ENCODE results near the gene SHPK. TPM values are rescaled to one million over a fixed set of nuclear protein-coding genes. Genes with fewer than 3 reads are reported as not detected.

The SHPK gene
- total RNA-seq, 1 donor from 2014 or later: 21.8 TPM

GRCh38 chr17:3658784-3659449, 22.9 kb upstream of the SHPK start:
- TF ChIP-seq, protein P1, sequence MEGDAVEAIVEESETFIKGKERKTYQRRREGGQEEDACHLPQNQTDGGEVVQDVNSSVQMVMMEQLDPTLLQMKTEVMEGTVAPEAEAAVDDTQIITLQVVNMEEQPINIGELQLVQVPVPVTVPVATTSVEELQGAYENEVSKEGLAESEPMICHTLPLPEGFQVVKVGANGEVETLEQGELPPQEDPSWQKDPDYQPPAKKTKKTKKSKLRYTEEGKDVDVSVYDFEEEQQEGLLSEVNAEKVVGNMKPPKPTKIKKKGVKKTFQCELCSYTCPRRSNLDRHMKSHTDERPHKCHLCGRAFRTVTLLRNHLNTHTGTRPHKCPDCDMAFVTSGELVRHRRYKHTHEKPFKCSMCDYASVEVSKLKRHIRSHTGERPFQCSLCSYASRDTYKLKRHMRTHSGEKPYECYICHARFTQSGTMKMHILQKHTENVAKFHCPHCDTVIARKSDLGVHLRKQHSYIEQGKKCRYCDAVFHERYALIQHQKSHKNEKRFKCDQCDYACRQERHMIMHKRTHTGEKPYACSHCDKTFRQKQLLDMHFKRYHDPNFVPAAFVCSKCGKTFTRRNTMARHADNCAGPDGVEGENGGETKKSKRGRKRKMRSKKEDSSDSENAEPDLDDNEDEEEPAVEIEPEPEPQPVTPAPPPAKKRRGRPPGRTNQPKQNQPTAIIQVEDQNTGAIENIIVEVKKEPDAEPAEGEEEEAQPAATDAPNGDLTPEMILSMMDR (conservative IDR thresholded peaks at IDR 0.05): no peak
- Mint-ChIP-seq H3K4me3 (no peak overlapping the region), H3K36me3 (ENCODE audit: low read depth) (no peaks in the 10 kb centered on the region), H3K4me1 (peaks cover 3% of the 10 kb centered on the region), H3K9me3 (no peaks in the 10 kb centered on the region), H3K27ac (ENCODE audit: unreplicated experiment) (no peak overlapping the region), H3K27me3 (ENCODE audit: low read depth) (no peaks in the 10 kb centered on the region)
- no peak for DNase-seq (ENCODE audit: low read depth, low spot score)

DNA sequence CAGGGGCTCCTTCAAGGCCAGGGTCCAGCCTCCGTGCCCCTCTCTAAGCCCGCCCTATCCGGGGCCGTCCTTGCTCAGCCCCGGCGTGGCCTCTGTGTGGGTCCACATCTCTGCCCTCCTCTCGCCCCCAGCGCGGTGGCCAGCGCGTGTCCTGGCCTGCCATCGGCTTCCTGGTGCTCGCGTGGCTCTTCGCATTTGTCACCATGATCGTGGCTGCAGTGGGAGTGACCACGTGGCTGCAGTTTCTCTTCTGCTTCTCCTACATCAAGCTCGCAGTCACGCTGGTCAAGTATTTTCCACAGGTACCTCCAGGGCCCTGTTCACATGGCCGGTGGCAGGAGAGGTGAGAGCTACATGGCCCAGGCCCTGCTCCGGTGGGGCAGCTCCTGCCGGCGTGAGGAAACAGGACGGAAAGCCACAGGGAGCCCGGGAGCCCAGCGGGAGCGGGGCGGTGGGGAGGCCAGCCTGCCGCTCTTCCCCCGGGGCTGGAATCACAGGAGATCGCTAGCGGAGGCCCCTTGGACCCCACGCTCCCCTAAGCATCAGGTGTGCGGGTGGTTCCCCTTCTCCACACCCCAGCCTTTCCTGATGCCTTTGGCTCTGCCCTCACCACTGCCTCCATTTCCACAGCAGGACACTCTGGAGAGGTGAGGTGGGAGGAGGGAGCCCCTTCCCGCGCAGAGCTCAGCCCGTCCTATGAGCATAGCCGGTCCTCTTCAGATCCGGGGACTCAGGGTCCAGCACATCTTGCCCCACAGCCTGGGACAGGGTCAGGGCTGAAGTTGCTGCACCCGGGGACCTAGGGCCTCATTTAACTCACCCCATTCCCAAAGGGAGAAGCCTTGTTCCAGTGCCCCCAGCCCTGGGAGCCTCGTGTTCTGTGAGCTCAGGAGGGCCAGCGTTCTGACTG, 22.1 kb upstream of the SHPK start:
- peaks cover 3% of the 10 kb centered on the region for H3K4me1 Mint-ChIP-seq
- no peak overlapping the region for H3K4me3 Mint-ChIP-seq
- no peaks in the 10 kb centered on the region for H3K36me3 Mint-ChIP-seq (ENCODE audit: low read depth)
- H3K27ac Mint-ChIP-seq (ENCODE audit: unreplicated experiment): no peak overlapping the region
- H3K27me3 Mint-ChIP-seq (ENCODE audit: low read depth): no peaks in the 10 kb centered on the region
- no peak for DNase-seq (ENCODE audit: low read depth, low spot score)
- TF ChIP-seq, protein P1 (conservative IDR thresholded peaks at IDR 0.05): no peak
- H3K9me3 Mint-ChIP-seq: no peaks in the 10 kb centered on the region

DNA sequence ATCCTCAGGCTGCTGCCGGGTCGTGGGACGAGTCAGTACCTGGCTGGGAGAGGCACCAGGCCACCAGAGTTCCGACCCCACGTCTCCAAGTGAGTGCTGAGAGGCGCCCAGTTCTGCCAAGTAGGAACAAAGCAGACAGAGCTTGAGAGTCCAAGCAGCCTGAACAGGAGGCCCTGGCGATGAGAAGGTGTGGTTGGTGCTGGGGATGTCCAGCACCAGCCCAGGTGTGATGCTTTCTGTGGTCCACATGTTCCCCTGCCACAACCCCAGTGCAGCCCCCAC, 21.5 kb upstream of the SHPK start:
- H3K36me3 Mint-ChIP-seq (ENCODE audit: low read depth): no peaks in the 10 kb centered on the region
- TF ChIP-seq, protein P1 (conservative IDR thresholded peaks at IDR 0.05): no peak
- H3K4me3 Mint-ChIP-seq: no peak overlapping the region
- no peaks in the 10 kb centered on the region for H3K4me1 Mint-ChIP-seq
- no peaks in the 10 kb centered on the region for H3K9me3 Mint-ChIP-seq
- no peak for DNase-seq (ENCODE audit: low read depth, low spot score)
- H3K27me3 Mint-ChIP-seq (ENCODE audit: low read depth): no peaks in the 10 kb centered on the region
- H3K27ac Mint-ChIP-seq (ENCODE audit: unreplicated experiment): no peak overlapping the region

DNA sequence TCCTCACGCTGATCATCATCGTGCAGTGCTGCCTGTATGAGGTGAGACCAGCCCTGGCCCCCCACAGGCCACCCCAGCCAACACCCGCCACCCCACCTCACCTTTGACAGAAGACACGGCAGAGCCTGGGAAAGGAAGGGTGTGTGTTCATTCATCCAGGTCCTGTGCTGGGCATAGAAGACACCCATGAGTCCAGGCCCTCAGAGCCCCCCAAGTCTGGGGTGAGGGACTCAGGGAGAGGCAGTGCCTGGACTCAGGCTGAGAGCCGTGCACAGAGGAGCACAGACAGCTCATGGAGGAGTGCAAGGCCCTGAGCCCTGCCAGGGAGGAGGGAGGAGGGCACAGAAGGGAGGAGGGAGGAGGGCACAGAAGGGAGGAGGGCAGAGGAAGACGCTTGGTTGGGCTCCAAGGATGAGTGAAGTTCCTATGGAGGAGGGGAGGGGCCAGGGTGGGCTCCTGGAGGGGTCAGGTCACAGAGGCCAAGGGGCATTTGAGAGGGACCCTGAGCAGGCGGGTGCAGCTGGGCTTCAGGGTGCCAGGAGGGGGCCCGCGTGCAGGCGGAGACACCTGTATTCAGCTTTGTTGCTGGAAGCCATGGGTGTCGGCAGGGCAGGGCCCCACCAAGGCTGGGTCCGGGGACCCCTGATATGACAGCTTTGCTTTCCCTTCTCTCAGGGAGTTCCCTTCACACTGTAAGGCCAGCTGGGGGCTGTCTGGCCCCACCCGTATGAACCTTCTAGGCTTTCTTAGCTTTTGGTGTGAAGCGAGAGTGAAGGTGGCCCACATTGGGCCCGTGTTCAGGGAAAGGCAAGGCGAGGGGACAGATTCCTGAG, 20.9 kb upstream of the SHPK start:
- H3K27me3 Mint-ChIP-seq (ENCODE audit: low read depth): no peaks in the 10 kb centered on the region
- no peak overlapping the region for H3K27ac Mint-ChIP-seq (ENCODE audit: unreplicated experiment)
- H3K4me3 Mint-ChIP-seq: peak overlapping the region; percentile 34
- DNase-seq (ENCODE audit: low read depth, low spot score): no peak
- no peaks in the 10 kb centered on the region for H3K4me1 Mint-ChIP-seq
- TF ChIP-seq, protein P1 (conservative IDR thresholded peaks at IDR 0.05): no peak
- no peaks in the 10 kb centered on the region for H3K36me3 Mint-ChIP-seq (ENCODE audit: low read depth)
- no peaks in the 10 kb centered on the region for H3K9me3 Mint-ChIP-seq

DNA sequence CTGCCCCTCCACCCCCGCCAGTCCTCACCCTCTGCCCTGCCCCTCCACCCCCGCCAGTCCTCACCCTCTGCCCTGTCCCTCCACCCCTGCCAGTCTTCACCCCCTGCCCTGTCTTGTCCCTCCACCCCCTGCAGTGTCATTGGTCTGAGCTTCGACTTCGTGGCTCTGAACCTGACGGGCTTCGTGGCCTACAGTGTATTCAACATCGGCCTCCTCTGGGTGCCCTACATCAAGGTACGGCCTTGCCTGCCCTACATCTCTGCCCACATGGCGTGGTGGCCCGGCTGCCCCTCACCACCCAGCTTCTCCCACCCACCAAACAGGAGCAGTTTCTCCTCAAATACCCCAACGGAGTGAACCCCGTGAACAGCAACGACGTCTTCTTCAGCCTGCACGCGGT, 20.3 kb upstream of the SHPK start:
- Mint-ChIP-seq H3K27ac (ENCODE audit: unreplicated experiment) (no peak overlapping the region), H3K36me3 (ENCODE audit: low read depth) (no peaks in the 10 kb centered on the region), H3K4me1 (no peaks in the 10 kb centered on the region), H3K9me3 (no peaks in the 10 kb centered on the region), H3K4me3 (peak overlapping the region; percentile 34), H3K27me3 (ENCODE audit: low read depth) (no peaks in the 10 kb centered on the region)
- TF ChIP-seq, protein P1 (conservative IDR thresholded peaks at IDR 0.05): no peak
- DNase-seq (ENCODE audit: low read depth, low spot score): no peak

Data from neural crest cell (in vitro differentiated cells).